IMR-90 (cell line): ENCODE results near the gene TOMM20. TPM values are rescaled to one million over a fixed set of nuclear protein-coding genes. Genes with fewer than 3 reads are reported as not detected.

ENCODE experiments used
- ATAC-seq: fragments of 200-7000 bp; cut with Tn5 transposase; 2 replicates; pipeline ENCODE4 v1.9.1; 2020; ENCODE audit warnings: low read depth, mild to moderate bottlenecking, moderate library complexity
- BruUV-seq: library from RNA; stranded (reverse); fragments of 400-500 nt; replicated peaks from 2 replicates; lab custom pipeline; 2021; lab: Mats Ljungman, UMichigan
- CTCF ChIA-PET: fragments of 300-600 bp; formaldehyde crosslinking; extraction: SDS; loops from one replicate; lab custom pipeline; 2021; ENCODE audit warnings: antibody characterized with exemption; lab: Yijun Ruan, JAX
- POLR2A ChIA-PET: fragments of 300-600 bp; sonication (Branson Sonifier 250); formaldehyde crosslinking; loops from one replicate; lab custom pipeline; 2022; ENCODE audit warnings: antibody characterized with exemption; ENCODE audit not compliant: unreplicated experiment; lab: Charles Lee
- DNase-seq: peaks from one replicate; pipeline ENCODE4 v3.0.0; 2013
- H2AFZ ChIP-seq: replicated peaks from 2 replicates; pipeline ENCODE3; 2013; ENCODE audit warnings: low read length, mild to moderate bottlenecking; ENCODE audit not compliant: poor library complexity
- H2AK5ac ChIP-seq: 2 replicates; pipeline ENCODE4 v1.6.1; 2013; ENCODE audit warnings: low read depth, low read length, inconsistent platforms
- H2AK9ac ChIP-seq: replicated peaks from 2 replicates; pipeline ENCODE3; 2013; ENCODE audit warnings: mild to moderate bottlenecking, low read depth, low read length, moderate library complexity; ENCODE audit not compliant: poor library complexity
- H2BK120ac ChIP-seq: 2 replicates; pipeline ENCODE4 v1.6.1; 2013; ENCODE audit warnings: low read depth, low read length, inconsistent platforms
- H2BK15ac ChIP-seq: 3 replicates; pipeline ENCODE4 v1.6.1; 2013; ENCODE audit warnings: low read depth, low read length, inconsistent platforms
- H2BK20ac ChIP-seq: 2 replicates; pipeline ENCODE4 v1.6.1; 2013; ENCODE audit warnings: low read depth, mild to moderate bottlenecking, inconsistent platforms, low read length, moderate library complexity
- H2BK5ac ChIP-seq: 2 replicates; pipeline ENCODE4 v1.6.1; 2013; ENCODE audit warnings: mild to moderate bottlenecking, low read depth, low read length, inconsistent platforms; ENCODE audit not compliant: poor library complexity, severe bottlenecking
- H3K14ac ChIP-seq: replicated peaks from 2 replicates; pipeline ENCODE4 v1.6.1; 2013; ENCODE audit warnings: low read depth, low read length, inconsistent platforms
- H3K18ac ChIP-seq: 2 replicates; pipeline ENCODE4 v1.6.1; 2013; ENCODE audit warnings: low read depth, low read length, control low read depth
- H3K23ac ChIP-seq: 2 replicates; pipeline ENCODE4 v1.6.1; 2013; ENCODE audit warnings: low read depth, low read length, inconsistent platforms
- H3K27ac ChIP-seq: 2 replicates; pipeline ENCODE4 v1.5.1; 2013; ENCODE audit warnings: mild to moderate bottlenecking, control low read depth, low read length; ENCODE audit not compliant: insufficient read depth
- H3K27me3 ChIP-seq: 2 replicates; pipeline ENCODE4 v1.6.1; 2013; ENCODE audit warnings: low read length; ENCODE audit not compliant: control insufficient read depth, insufficient read depth
- H3K36me3 ChIP-seq: 2 replicates; pipeline ENCODE4 v1.6.1; 2013; ENCODE audit warnings: low read length, mixed read lengths; ENCODE audit not compliant: control insufficient read depth, insufficient read depth
- H3K4ac ChIP-seq: 2 replicates; pipeline ENCODE4 v1.6.1; 2013; ENCODE audit warnings: low read depth, low read length, inconsistent platforms
- H3K4me1 ChIP-seq: 2 replicates; pipeline ENCODE4 v1.6.1; 2013; ENCODE audit warnings: low read length, mixed read lengths; ENCODE audit not compliant: control insufficient read depth, insufficient read depth
- H3K4me2 ChIP-seq: 2 replicates; pipeline ENCODE4 v1.6.1; 2013; ENCODE audit warnings: low read depth, mild to moderate bottlenecking, control low read depth, low read length, moderate library complexity
- H3K4me3 ChIP-seq: 2 replicates; pipeline ENCODE4 v1.5.1; 2013; ENCODE audit warnings: low read depth, mild to moderate bottlenecking, control low read depth, low read length, moderate library complexity; ENCODE audit not compliant: insufficient read depth
- H3K56ac ChIP-seq: 2 replicates; pipeline ENCODE4 v1.6.1; 2013; ENCODE audit warnings: low read length, inconsistent platforms; ENCODE audit not compliant: insufficient read depth; ENCODE audit errors: extremely low read depth
- H3K79me1 ChIP-seq, 2 experiments: 2 replicates each; pipeline ENCODE4 v1.6.1; 2013; ENCODE audit warnings: low read length in 2 of 2, inconsistent platforms in 1 of 2, low read depth in 1 of 2
- H3K9ac ChIP-seq: 2 replicates; pipeline ENCODE4 v1.6.1; 2013; ENCODE audit warnings: low read depth, low read length, control low read depth
- H3K9me1 ChIP-seq: 2 replicates; pipeline ENCODE4 v1.6.1; 2013; ENCODE audit warnings: low read length, inconsistent platforms; ENCODE audit not compliant: insufficient read depth
- H3K9me3 ChIP-seq: 2 replicates; pipeline ENCODE4 v1.6.1; 2013; ENCODE audit warnings: low read length; ENCODE audit not compliant: control insufficient read depth, insufficient read depth
- H4K20me1 ChIP-seq: 2 replicates; pipeline ENCODE4 v1.6.1; 2013; ENCODE audit warnings: low read length, inconsistent platforms; ENCODE audit not compliant: insufficient read depth
- H4K5ac ChIP-seq: 2 replicates; pipeline ENCODE4 v1.6.1; 2013; ENCODE audit warnings: mild to moderate bottlenecking, low read depth, low read length, control low read depth
- H4K8ac ChIP-seq, 2 experiments: 2 replicates each; pipeline ENCODE4 v1.6.1; 2013; ENCODE audit warnings: low read depth in 2 of 2, low read length in 2 of 2, control low read depth in 1 of 2, inconsistent platforms in 1 of 2
- H4K91ac ChIP-seq: 2 replicates; pipeline ENCODE4 v1.6.1; 2013; ENCODE audit warnings: low read depth, low read length, inconsistent platforms; ENCODE audit not compliant: insufficient read depth
- BHLHE40 ChIP-seq: fragments of 150-350 bp; IDR thresholded peaks from 2 replicates; pipeline ENCODE4 v1.6.1; 2016; ENCODE audit warnings: mild to moderate bottlenecking, low read depth, low read length
- CEBPB ChIP-seq: IDR thresholded peaks from 2 replicates; pipeline ENCODE4 v1.6.1; 2012; ENCODE audit warnings: low read depth, low read length, improper control_type of control experiment
- CHD1 ChIP-seq: IDR thresholded peaks from 2 replicates; pipeline ENCODE4 v1.6.1; 2012; ENCODE audit warnings: low read depth, low read length, improper control_type of control experiment
- FOS ChIP-seq: fragments of 150-350 bp; IDR thresholded peaks from 2 replicates; pipeline ENCODE4 v1.6.1; 2016; ENCODE audit warnings: low read depth, low read length
- MAZ ChIP-seq: IDR thresholded peaks from 2 replicates; pipeline ENCODE4 v1.6.1; 2012; ENCODE audit warnings: low read depth, mild to moderate bottlenecking, low read length, improper control_type of control experiment, moderate library complexity, borderline replicate concordance
- MXI1 ChIP-seq: IDR thresholded peaks from 2 replicates; pipeline ENCODE4 v1.6.1; 2012; ENCODE audit warnings: low read depth, mild to moderate bottlenecking, low read length, moderate library complexity, borderline replicate concordance
- NFE2L2 ChIP-seq: fragments of 150-350 bp; IDR thresholded peaks from 2 replicates; pipeline ENCODE4 v1.6.1; 2016; ENCODE audit warnings: low read depth, mild to moderate bottlenecking, low read length
- RAD21 ChIP-seq: IDR thresholded peaks from 2 replicates; pipeline ENCODE4 v1.6.1; 2012; ENCODE audit warnings: low read length, improper control_type of control experiment
- RCOR1 ChIP-seq: IDR thresholded peaks from 2 replicates; pipeline ENCODE4 v1.6.1; 2012; ENCODE audit warnings: mild to moderate bottlenecking, low read length, improper control_type of control experiment; ENCODE audit not compliant: insufficient replicate concordance
- USF2 ChIP-seq: fragments of 150-350 bp; IDR thresholded peaks from 2 replicates; pipeline ENCODE4 v1.6.1; 2017; ENCODE audit warnings: mild to moderate bottlenecking, antibody characterized with exemption, low read length, low read depth
- WGBS, 2 experiments: methylation state at CpG; one replicate each; pipeline versions ENCODE4 v1.1.5 to v1.1.7; 2013; ENCODE audit warnings: missing lambda C conversion rate in 2 of 2; ENCODE audit not compliant: insufficient read length in 1 of 2; ENCODE audit errors: extremely low coverage in 2 of 2; 5-methylcytosine and 5-hydroxymethylcytosine counted together
- dilution Hi-C: fragments of 300-500 bp; cut with HindIII; formaldehyde crosslinking; loops from one replicate; pipeline ENCODE4 v1.14.3; 2018; ENCODE audit warnings: low sequenced_read_pairs; ENCODE audit not compliant: unreplicated experiment
- in situ Hi-C: fragments of 300-500 bp; cut with MboI; formaldehyde crosslinking; loops from 3 replicates; pipeline ENCODE4 v1.14.3; 2019; ENCODE audit warnings: low sequenced_read_pairs, inconsistent platforms, mixed read lengths
- intact Hi-C: fragments of 100-400 bp; cut with micrococcal nuclease; formaldehyde crosslinking; loops from 2 replicates; pipeline ENCODE4 v1.10.0; 2022
- polyA plus RNA-seq, 3 experiments: library from polyadenylated mRNA; depleted of rRNA; stranded (reverse); fragments of >200 nt; gene quantifications; 2 replicates each; pipeline ENCODE4 v1.2.3, GENCODE V29; 2012; ENCODE audit warnings: low replicate concordance in 1 of 3
- total RNA-seq: library from RNA; depleted of rRNA; stranded (reverse); fragments of >200 nt; gene quantifications from 2 replicates; pipeline ENCODE4 v1.2.3, GENCODE V29; 2012
- TF ChIP-seq, protein P1 (sequence below): fragments of 150-350 bp; IDR thresholded peaks from 2 replicates; pipeline ENCODE4 v1.6.1; 2016; ENCODE audit warnings: low read depth, mild to moderate bottlenecking, low read length, moderate library complexity, borderline replicate concordance

Gene TOMM20
- total and polyA plus RNA-seq, 2 of the 4 experiments (the other 2 are of a cell fraction) = 75.3 to 84.4 TPM

DNA sequence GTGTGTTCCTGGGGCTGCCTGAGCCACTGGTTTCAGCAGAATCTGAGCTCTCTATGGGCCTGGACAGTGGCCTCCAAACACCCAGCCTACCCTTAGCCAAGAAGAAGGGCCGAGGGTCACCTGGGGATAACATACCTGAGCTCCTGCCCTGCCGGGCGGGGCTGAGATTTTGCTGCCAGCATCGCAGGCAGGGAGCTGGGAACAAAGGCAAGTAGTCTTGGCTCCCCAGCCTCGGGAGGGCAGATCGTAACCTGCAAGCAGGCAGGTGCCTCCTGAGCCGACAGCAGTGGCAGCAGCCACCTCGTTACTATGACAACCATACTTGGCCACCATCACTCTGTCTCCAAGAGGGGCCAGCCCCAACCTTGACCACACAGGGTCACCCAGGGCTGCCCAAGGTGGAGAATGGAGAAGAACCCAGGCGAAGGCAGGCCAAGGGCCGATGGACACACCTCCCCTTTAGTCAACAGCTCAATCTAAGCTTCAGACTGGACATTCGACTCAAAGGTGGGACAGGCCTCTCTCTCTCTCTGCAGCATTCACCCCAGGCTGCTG is 54.6 kb downstream of the TOMM20 start:
- H3K4me2 ChIP-seq = no peak overlapping the region; the same call in 1 of the 2 replicates
- H2AK9ac ChIP-seq = peak overlapping the region; percentile 20
- H4K20me1 ChIP-seq = no peaks in the 10 kb centered on the region; the same call in 1 of the 2 replicates
- peak overlapping the region in 1 of 2 experiments; percentile 59; a peak in 3 of 4 replicates for H4K8ac ChIP-seq
- H2AFZ ChIP-seq = peak overlapping the region; percentile 5
- intact Hi-C loops = loop anchor here (2.0 kb wide), 1 partner anchor 461 kb away; no protein-coding TSS in a partner anchor
- H3K4ac ChIP-seq = peak overlapping the region; percentile 74
- H3K4me3 ChIP-seq = no peak overlapping the region
- no peak overlapping the region for H3K9ac ChIP-seq
- WGBS, 2 experiments = 90% methylated on average over 7 of the region's 11 CpGs; no CpG with 5 or more reads in 1 of the 2 experiments
- in situ Hi-C loops = no loop called here
- TF ChIP-seq USF2 (no peak), NFE2L2 (no peak), CEBPB (no peak), MXI1 (no peak), BHLHE40 (no peak), CHD1 (no peak), FOS (no peak), RAD21 (no peak), RCOR1 (no peak), MAZ (no peak)
- TF ChIP-seq, protein P1, sequence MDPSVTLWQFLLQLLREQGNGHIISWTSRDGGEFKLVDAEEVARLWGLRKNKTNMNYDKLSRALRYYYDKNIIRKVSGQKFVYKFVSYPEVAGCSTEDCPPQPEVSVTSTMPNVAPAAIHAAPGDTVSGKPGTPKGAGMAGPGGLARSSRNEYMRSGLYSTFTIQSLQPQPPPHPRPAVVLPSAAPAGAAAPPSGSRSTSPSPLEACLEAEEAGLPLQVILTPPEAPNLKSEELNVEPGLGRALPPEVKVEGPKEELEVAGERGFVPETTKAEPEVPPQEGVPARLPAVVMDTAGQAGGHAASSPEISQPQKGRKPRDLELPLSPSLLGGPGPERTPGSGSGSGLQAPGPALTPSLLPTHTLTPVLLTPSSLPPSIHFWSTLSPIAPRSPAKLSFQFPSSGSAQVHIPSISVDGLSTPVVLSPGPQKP = no peak
- peaks cover 46% of the 10 kb centered on the region for H3K9me1 ChIP-seq
- no TSS peak for BruUV-seq
- H3K27ac ChIP-seq = peak overlapping the region; percentile 65
- ATAC-seq (no peak), DNase-seq (no peak)
- peak overlapping the region; percentile 84 for H2AK5ac ChIP-seq
- ChIA-PET POLR2A (no interaction called here), CTCF (no interaction called here)
- no peak overlapping the region; the same call in 1 of the 2 replicates for H4K5ac ChIP-seq
- peak overlapping the region; percentile 23 for H3K14ac ChIP-seq
- no peak overlapping the region for H3K56ac ChIP-seq
- peak overlapping the region; percentile 90 for H2BK120ac ChIP-seq
- H3K79me1 ChIP-seq = peaks cover 0 to 3% of the 10 kb centered on the region in 2 experiments; a peak in 1 of 4 replicates
- H4K91ac ChIP-seq = peak overlapping the region; percentile 67
- peak overlapping the region; percentile 55 for H3K18ac ChIP-seq
- peak overlapping the region; percentile 70 for H2BK20ac ChIP-seq
- H3K23ac ChIP-seq = peak overlapping the region; percentile 26; the same call in 1 of the 2 replicates
- peak overlapping the region; percentile 48; the same call in 1 of the 3 replicates for H2BK15ac ChIP-seq
- no peaks in the 10 kb centered on the region for H3K9me3 ChIP-seq
- peak overlapping the region; percentile 67 for H2BK5ac ChIP-seq
- dilution Hi-C loops = no loop called here
- H3K27me3 ChIP-seq = no peaks in the 10 kb centered on the region
- H3K4me1 ChIP-seq = peaks cover 43% of the 10 kb centered on the region
- no peaks in the 10 kb centered on the region for H3K36me3 ChIP-seq
